ENCODE data around the gene CDK19. TPM values are rescaled to one million over a fixed set of nuclear protein-coding genes. Genes with fewer than 3 reads are reported as not detected.
A peak's percentile ranks its signal among the peaks of the same experiment; 100 is the strongest.

The CDK19 gene
- total RNA-seq, 1 experiment from 2014 or later, result 7.0 TPM

DNA sequence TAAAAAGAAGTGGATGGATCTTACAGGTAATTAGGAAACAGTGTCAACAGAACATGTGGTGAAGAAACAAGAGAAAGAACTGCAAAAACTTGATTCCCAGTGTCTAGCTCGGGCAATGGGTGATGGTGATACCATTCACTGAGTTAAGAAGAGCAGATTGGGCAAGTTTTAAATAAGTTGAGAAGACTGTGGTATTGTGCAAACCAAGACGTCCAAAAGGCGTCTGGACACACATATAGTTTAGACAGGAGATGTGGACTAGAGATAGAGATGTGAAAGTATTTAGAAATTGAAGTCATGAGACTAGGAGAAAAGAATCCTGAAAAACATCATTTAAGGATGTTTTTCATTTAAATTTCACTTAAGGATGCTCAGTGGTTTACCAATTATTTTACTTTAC is 53.9 kb downstream of the CDK19 start:
- no peak overlapping the region for H4K5ac ChIP-seq (ENCODE audit: insufficient read length, low read depth, low read length)
- no peak overlapping the region for H3K4me2 ChIP-seq (ENCODE audit: insufficient read depth, insufficient read length, low read length)
- no peak overlapping the region for H2AK5ac ChIP-seq (ENCODE audit: insufficient read length, low read length)
- no peaks in the 10 kb centered on the region for H3K4me1 ChIP-seq (ENCODE audit: insufficient read depth, low read length)
- no peaks in the 10 kb centered on the region for H3K23me2 ChIP-seq (ENCODE audit: insufficient read length, low read depth, low read length, poor library complexity, severe bottlenecking)
- H3K9ac ChIP-seq (ENCODE audit: extremely low read depth, insufficient read length, low read length), result no peak overlapping the region
- H3K4me1 Mint-ChIP-seq, result no peaks in the 10 kb centered on the region
- H3K36me3 Mint-ChIP-seq (ENCODE audit: insufficient read depth in 1 of 3, low read depth in 3 of 3), result peaks cover 0 to 5% (median 4%) of the 10 kb centered on the region in 3 experiments; a peak in 3 of 7 replicates
- H3K79me2 ChIP-seq (ENCODE audit: insufficient read depth, low read length), result no peaks in the 10 kb centered on the region
- H3K14ac ChIP-seq (ENCODE audit: insufficient read depth, low read length), result no peak overlapping the region
- H3K27me3 Mint-ChIP-seq (ENCODE audit: low read depth), result no peaks in the 10 kb centered on the region
- H3K9me3 ChIP-seq (ENCODE audit: control insufficient read depth, low read depth, low read length), result no peaks in the 10 kb centered on the region
- no peak overlapping the region for H3K18ac ChIP-seq (ENCODE audit: insufficient read length, low read depth, low read length)
- no peak overlapping the region for H3T11ph ChIP-seq (ENCODE audit: low read length)
- no peak overlapping the region for H3K27ac ChIP-seq (ENCODE audit: insufficient read length, low read depth, low read length)
- H3K56ac ChIP-seq (ENCODE audit: insufficient read length, low read depth, low read length), result no peak overlapping the region
- H3K9me3 Mint-ChIP-seq, result no peaks in the 10 kb centered on the region
- no peak overlapping the region for H2BK5ac ChIP-seq (ENCODE audit: insufficient read length, low read length)
- no peak overlapping the region for H2AFZ ChIP-seq (ENCODE audit: low read length)
- WGBS (ENCODE audit: extremely low coverage, insufficient read length, low lambda C conversion rate), result no CpG with 5 or more reads among the region's 3 CpGs
- H2BK15ac ChIP-seq (ENCODE audit: low read depth, low read length), result no peak overlapping the region
- H3K27ac Mint-ChIP-seq, result peak overlapping the region in 1 of 3 experiments; percentile 37; a peak in 1 of 7 replicates
- no peak for TF ChIP-seq CTCF (conservative IDR thresholded peaks at IDR 0.05)
- no peaks in the 10 kb centered on the region for H3K27me3 ChIP-seq (ENCODE audit: insufficient read depth, low read length)
- H3K79me1 ChIP-seq (ENCODE audit: insufficient read depth, low read depth, low read length, poor library complexity, severe bottlenecking), result no peaks in the 10 kb centered on the region
- no peaks in the 10 kb centered on the region for H4K20me1 ChIP-seq (ENCODE audit: control insufficient read depth, insufficient read depth, insufficient read length)
- no peak overlapping the region for H4K8ac ChIP-seq (replicated peaks; ENCODE audit: insufficient read length, low read depth, low read length)
- DNase-seq, result no peak
- no peak overlapping the region for H2BK20ac ChIP-seq (ENCODE audit: low read depth, low read length, poor library complexity, severe bottlenecking)
- no peak overlapping the region for H3K4me3 Mint-ChIP-seq
- H2BK12ac ChIP-seq (ENCODE audit: insufficient read length, low read depth, low read length), result no peak overlapping the region
- H4K91ac ChIP-seq (ENCODE audit: insufficient read length, low read depth, low read length), result no peak overlapping the region
- no peak overlapping the region for H3K4ac ChIP-seq (ENCODE audit: low read depth, low read length)
- no peak overlapping the region for H2BK120ac ChIP-seq (ENCODE audit: low read depth, low read length, poor library complexity, severe bottlenecking)
- no peak overlapping the region for H3K23ac ChIP-seq (ENCODE audit: insufficient read length, low read depth, low read length)

Data from H9 (cell line).